GM12875 (cell line): ENCODE results near the gene HPS5.
"Not testable (repeated sequence)": the region's sequence is repeated elsewhere in the genome, so short reads cannot be mapped to it uniquely, and the experiment has no call there.

Source experiments
- H3K4me3 ChIP-seq: one replicate; pipeline ENCODE4 v1.5.1; 2011; ENCODE audit warnings: low read depth, low read length, control low read depth
- TF ChIP-seq, protein P1 (sequence below): IDR thresholded peaks from 2 replicates; pipeline ENCODE4 v1.5.1; 2011; ENCODE audit warnings: low read depth, mild to moderate bottlenecking, control low read depth, inconsistent platforms, low read length, moderate library complexity, borderline replicate concordance; ENCODE audit not compliant: insufficient read depth

Gene HPS5

DNA sequence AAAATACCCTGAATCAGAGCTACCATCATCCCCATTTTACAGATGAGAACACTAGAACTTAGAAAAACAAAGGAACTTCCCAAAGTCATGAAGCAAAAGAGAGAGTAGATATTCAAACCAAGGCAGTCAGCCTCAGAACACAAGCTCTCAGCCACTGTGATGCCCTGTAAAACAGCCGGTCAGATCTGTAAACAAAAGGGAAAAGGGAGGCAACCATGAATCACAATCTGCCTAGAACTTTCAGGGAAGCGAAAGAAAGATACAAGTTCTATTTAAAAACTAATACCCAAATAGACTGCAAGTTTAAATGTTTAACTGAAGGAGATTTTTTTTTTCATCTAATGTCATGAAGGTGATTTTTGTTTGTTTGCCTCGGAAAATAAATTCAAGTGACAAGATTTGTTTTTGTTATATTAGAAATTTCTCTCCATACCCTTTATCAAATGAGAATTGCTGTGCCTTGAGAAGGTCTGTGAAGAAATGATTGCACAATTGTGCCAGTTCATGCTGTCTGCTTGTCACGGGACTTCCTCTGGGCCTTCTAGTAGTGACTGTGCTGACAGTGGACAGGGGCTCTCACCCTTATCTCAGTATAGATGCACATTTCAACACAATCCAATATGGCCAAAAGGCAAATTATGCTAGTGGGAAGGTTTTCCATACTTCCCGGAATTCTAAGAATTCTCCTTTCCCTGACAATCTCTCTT is 44.2 kb downstream of the HPS5 start:
- H3K4me3 ChIP-seq, result no peak overlapping the region
- TF ChIP-seq, protein P1, sequence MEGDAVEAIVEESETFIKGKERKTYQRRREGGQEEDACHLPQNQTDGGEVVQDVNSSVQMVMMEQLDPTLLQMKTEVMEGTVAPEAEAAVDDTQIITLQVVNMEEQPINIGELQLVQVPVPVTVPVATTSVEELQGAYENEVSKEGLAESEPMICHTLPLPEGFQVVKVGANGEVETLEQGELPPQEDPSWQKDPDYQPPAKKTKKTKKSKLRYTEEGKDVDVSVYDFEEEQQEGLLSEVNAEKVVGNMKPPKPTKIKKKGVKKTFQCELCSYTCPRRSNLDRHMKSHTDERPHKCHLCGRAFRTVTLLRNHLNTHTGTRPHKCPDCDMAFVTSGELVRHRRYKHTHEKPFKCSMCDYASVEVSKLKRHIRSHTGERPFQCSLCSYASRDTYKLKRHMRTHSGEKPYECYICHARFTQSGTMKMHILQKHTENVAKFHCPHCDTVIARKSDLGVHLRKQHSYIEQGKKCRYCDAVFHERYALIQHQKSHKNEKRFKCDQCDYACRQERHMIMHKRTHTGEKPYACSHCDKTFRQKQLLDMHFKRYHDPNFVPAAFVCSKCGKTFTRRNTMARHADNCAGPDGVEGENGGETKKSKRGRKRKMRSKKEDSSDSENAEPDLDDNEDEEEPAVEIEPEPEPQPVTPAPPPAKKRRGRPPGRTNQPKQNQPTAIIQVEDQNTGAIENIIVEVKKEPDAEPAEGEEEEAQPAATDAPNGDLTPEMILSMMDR, result no peak

DNA sequence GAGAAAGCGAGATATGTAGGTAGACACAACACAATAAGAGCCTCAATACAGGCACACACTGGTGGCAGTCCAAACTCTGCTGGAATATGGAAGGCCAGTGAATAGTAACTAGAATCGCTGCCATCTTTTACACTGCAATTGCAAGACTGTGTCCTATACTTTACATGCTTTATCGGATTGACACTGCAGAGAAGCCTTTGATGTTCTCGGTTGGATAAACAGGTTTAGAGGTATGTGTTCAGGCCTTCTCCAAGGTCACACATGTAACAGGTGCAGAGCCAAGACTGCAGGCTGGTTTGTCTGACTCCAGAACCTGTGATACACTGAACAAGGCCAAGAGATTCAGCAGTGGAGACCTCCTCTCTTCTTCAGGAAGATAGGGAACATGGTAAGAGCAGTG is 50.7 kb downstream of the HPS5 start:
- no peak overlapping the region for H3K4me3 ChIP-seq
- TF ChIP-seq, protein P1, result no peak

DNA sequence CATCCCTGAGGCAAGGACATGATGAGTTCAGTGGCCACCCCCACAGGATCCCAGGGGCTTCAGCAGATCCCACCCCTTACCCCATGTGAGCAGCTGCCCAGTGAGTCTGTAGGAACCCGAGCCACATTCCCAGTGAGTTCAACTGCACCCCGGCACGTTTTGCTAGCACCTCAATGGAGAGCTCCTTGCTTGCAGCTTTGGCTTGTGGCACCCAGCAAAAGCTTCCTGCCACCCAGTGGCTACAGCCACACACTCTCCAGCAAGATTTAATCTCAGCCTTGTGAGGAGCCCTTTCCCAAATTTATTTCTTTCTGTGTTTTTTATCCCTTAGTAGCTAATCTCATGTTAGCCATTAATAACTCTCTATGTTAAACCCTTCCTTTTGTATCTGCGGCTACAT is 51.8 kb downstream of the HPS5 start:
- no peak overlapping the region for H3K4me3 ChIP-seq
- TF ChIP-seq, protein P1, result no peak

DNA sequence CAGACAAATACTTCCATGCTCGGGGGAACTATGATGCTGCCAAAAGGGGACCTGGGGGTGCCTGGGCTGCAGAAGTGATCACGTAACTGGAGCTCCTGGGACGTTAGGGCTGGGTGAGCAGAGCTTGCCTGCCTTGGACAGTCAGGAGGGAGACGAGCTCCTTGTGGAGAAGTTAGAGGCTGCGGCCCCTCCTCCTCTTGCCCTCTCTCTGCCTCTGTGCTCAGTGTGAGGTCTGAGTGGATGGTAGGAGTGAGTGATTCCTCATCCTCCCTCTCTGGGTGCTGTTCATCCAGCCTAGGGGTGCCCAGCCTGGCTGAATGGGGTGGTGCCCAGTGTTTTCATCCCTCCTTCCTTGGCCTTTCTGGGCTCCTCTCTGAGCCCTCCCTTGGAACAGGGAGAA is 52.7 kb downstream of the HPS5 start:
- H3K4me3 ChIP-seq, result not testable (repeated sequence)

DNA sequence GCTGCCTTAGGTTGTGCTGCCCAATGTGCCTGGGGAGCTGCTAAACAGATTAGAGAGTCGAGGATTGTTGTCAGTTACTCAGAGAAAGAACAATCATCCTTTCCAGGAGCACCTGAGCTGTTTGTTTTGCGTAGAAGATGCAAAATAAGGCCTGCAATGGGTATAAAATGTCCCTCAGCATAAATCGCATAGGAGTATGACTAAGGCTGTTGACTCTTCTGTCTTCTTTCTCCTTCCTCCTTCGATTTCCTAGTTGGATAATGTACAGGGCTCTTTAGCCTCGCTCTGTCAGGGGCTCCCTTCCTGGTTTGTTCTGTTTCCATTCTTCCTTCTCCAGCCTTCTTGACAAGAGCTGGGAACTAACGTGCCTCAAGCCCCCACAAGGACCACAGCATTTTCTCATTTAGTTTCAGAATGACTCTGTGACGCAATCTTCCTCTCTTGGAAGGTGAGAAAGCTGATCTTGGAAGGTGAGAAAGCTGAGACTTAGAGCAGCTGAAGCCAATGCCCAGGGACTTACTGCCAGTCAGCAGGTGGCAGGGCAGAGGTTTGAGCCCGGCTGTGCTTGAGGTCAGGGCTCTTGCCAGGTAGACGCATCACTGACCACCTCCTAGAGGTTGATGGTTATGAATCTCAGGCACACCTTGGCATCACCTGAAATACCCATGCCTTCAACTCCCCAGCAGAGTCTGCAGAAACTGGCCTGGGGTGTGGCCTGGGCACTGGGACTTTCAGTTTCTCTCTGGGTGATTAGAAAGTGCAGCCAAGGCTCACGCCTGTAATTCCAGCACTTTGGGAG is 54.4 kb downstream of the HPS5 start:
- not testable (repeated sequence) for H3K4me3 ChIP-seq

DNA sequence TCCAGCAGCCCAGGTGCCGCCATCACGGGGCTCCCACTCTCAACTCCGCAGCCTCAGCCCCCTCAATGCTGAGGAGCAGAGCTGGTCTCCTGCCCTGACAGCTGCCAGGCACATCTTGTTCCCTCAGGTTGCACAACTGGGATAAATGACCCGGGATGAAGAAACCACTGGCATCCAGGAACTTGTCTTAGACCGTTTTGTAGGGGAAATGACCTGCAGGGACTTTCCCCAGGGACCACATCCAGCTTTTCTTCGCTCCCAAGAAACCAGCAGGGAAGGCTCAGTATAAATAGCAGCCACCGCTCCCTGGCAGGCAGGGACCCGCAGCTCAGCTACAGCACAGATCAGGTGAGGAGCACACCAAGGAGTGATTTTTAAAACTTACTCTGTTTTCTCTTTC is 56.0 kb downstream of the HPS5 start, which contains the start of gene SAA1:
TSS of gene SAA1 (plus strand) at position 316 of the 400 bp plus-strand sequence. CDS start 624 bp downstream, outside the sequence.
- TF ChIP-seq, protein P1, result no peak
- no peak within 1 kb of the TSS for H3K4me3 ChIP-seq

DNA sequence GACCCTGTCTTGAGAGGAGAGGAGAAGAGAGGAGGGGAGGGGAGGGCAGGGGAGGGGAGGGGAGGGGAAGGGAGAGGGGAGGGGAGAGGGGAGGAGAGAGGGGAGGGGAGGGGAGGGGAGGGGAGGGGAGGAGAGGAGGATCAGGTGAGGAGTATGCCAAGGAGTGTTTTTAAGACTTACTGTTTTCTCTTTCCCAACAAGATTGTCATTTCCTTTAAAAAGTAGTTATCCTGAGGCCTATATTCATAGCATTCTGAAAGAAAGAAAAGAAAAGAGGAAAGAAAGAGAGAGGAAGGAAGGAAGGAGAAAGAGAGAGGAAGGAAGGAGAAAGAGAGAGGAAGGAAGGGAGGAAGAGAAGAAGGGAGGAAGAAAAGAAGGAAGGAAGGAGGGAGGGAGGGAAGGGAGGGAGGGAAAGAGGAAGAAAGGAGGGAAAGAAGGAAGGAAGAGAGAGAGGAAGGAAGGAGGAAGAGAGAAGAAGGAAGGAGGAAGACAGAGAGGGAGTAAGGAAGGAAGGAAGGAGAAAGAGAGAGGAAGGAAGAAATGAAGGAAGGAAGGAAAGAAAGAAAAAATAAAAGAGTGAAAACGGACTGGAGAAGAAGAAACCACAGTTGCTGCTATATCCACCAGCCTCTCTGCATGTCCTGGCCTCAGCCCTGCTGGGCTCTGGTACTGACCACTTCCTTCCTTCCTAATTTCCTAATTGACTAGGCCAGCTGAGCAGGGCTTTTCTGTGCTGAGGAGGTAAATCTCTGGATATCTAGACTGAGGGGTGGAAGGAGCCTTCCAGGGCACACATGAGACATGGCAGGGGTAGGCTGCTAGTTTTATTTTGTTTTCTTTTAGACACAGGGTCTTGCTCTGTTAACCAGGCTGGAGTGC is 57.0 kb downstream of the HPS5 start:
- no peak overlapping the region for H3K4me3 ChIP-seq
- TF ChIP-seq, protein P1, result no peak

DNA sequence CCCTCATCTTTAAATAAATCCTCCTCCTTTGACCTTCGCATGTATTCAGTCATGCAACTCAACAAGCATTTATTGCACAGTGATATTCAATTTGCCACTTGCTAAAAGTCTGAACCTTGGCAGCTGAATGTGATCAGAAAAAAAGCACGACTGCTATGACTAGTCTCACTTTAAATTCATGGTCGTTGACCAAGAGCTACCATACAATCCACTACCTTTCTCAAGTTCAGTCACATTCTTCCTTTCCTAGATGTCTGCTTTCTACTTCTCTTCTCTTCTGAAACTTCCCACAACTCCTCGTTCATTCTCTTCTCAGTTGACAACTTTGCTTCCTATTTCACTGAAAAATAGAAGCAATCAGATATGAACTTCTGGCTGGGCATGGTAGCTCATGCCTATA is 57.9 kb downstream of the HPS5 start:
- TF ChIP-seq, protein P1, result no peak
- no peak overlapping the region for H3K4me3 ChIP-seq

DNA sequence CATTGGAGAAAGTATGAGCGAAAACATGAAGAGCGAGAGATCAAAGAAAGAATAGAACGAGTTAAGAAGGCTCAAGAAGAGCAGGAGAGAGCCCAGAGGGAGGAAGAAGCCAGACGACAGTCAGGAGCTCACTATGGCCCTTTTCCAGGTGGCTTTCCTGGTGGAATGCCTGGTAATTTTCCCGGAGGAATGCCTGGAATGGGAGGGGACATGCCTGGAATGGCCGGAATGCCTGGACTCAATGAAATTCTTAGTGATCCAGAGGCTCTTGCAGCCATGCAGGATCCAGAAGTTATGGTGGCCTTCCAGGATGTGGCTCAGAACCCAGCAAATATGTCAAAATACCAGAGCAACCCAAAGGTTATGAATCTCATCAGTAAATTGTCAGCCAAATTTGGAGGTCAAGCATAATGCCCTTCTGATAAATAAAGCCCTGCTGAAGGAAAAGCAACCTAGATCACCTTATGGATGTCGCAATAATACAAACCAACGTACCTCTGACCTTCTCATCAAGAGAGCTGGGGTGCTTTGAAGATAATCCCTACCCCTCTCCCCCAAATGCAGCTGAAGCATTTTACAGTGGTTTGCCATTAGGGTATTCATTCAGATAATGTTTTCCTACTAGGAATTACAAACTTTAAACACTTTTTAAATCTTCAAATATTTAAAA is 59.1 kb downstream of the HPS5 start:
- H3K4me3 ChIP-seq, result not testable (repeated sequence)
